Endothelial cell of umbilical vein (primary cell): ENCODE results near the gene ZFYVE28. TPM values are rescaled to one million over a fixed set of nuclear protein-coding genes. Genes with fewer than 3 reads are reported as not detected.

ENCODE experiments used
- BruUV-seq: library from RNA; stranded (reverse); fragments of 400-500 nt; replicated peaks from 2 replicates; lab custom pipeline; 2021; lab: Mats Ljungman, UMichigan
- CTCF ChIA-PET: fragments of 300-600, 350-600 bp; sonication (Branson Sonifier 250); formaldehyde crosslinking; loops from one replicate; lab custom pipeline; 2021; ENCODE audit warnings: antibody characterized with exemption, inconsistent platforms; lab: Charles Lee
- POLR2A ChIA-PET: fragments of 300-600, 350-600 bp; sonication (Branson Sonifier 250); formaldehyde crosslinking; loops from one replicate; lab custom pipeline; 2021; ENCODE audit warnings: antibody characterized with exemption, inconsistent platforms; lab: Charles Lee
- DNase-seq: peaks from one replicate; pipeline ENCODE4 v3.0.0-alpha.2; 2011; ENCODE audit warnings: low read depth, low spot score
- FAIRE-seq: peaks from 2 replicates; lab custom pipeline; 2011; peaks lifted over from hg19 to GRCh38; lab: Jason Lieb, UNC
- H2AFZ ChIP-seq: 2 replicates; pipeline ENCODE4 v1.6.0; 2012; ENCODE audit warnings: low read depth, low read length, control low read depth, inconsistent platforms
- H3K27ac ChIP-seq: 2 replicates; pipeline ENCODE4 v1.5.1; 2011; ENCODE audit warnings: low read depth, mild to moderate bottlenecking, control low read depth, low read length, moderate library complexity; ENCODE audit not compliant: insufficient read depth
- H3K27me3 ChIP-seq, 2 experiments: 2 replicates each; pipeline versions ENCODE4 v1.6.0 to v1.6.1; 2011; ENCODE audit warnings: low read length in 2 of 2, mixed read lengths in 1 of 2; ENCODE audit not compliant: control insufficient read depth in 2 of 2, insufficient read depth in 2 of 2
- H3K36me3 ChIP-seq, 2 experiments: 2 replicates in 1 of 2; 3 replicates in 1 of 2; pipeline ENCODE4 v1.5.1; 2011; ENCODE audit warnings: low read length in 2 of 2, mild to moderate bottlenecking in 1 of 2, moderate library complexity in 1 of 2; ENCODE audit not compliant: control insufficient read depth in 2 of 2, insufficient read depth in 2 of 2; ENCODE audit errors: extremely low read depth in 1 of 2
- H3K4me1 ChIP-seq: 3 replicates; pipeline ENCODE4 v1.5.1; 2011; ENCODE audit warnings: mild to moderate bottlenecking, low read length; ENCODE audit not compliant: control insufficient read depth, insufficient read depth; ENCODE audit errors: extremely low read depth
- H3K4me2 ChIP-seq: 2 replicates; pipeline ENCODE4 v1.6.1; 2011; ENCODE audit warnings: low read length, control low read depth, mixed read lengths; ENCODE audit not compliant: insufficient read depth
- H3K4me3 ChIP-seq, 3 experiments: fragments of 200-600 bp in 1 of 3; sonication (generic), shearing (Covaris generic) in 1 of 3; replicated peaks in 1 of 3; 2 replicates each; pipeline ENCODE4 v1.5.1; 2011 to 2016; ENCODE audit warnings: control low read depth in 3 of 3, low read length in 3 of 3, mild to moderate bottlenecking in 2 of 3, inconsistent platforms in 1 of 3, low read depth in 1 of 3, moderate library complexity in 1 of 3; ENCODE audit not compliant: insufficient read depth in 1 of 3
- H3K79me2 ChIP-seq: 2 replicates; pipeline ENCODE4 v1.6.0; 2012; ENCODE audit warnings: low read length, inconsistent platforms; ENCODE audit not compliant: control insufficient read depth, insufficient read depth
- H3K9ac ChIP-seq: replicated peaks from 2 replicates; pipeline ENCODE3; 2011; ENCODE audit warnings: low read length, control low read depth; ENCODE audit not compliant: insufficient read depth; ENCODE audit errors: extremely low read depth
- H3K9me1 ChIP-seq: replicated peaks from 3 replicates; pipeline ENCODE4 v1.6.0; 2011; ENCODE audit warnings: mild to moderate bottlenecking, low read length; ENCODE audit not compliant: control insufficient read depth, insufficient read depth; ENCODE audit errors: extremely low read depth
- H3K9me3 ChIP-seq: replicated peaks from 2 replicates; pipeline ENCODE4 v1.5.1; 2012; ENCODE audit warnings: low read length, inconsistent platforms; ENCODE audit not compliant: control insufficient read depth, insufficient read depth
- H4K20me1 ChIP-seq: replicated peaks from 2 replicates; pipeline ENCODE3; 2011; ENCODE audit warnings: mild to moderate bottlenecking, low read length; ENCODE audit not compliant: control insufficient read depth, insufficient read depth; ENCODE audit errors: extremely low read depth
- CTCF ChIP-seq, 2 donors: IDR thresholded peaks; 1 replicate in 1 of 2; 2 replicates in 1 of 2; pipeline ENCODE4 v1.5.1; 2011; ENCODE audit warnings: low read length in 2 of 2, mild to moderate bottlenecking in 2 of 2, moderate library complexity in 2 of 2, control low read depth in 1 of 2, inconsistent platforms in 1 of 2, low read depth in 1 of 2; ENCODE audit not compliant: insufficient read depth in 1 of 2; ENCODE audit errors: extremely low read depth in 1 of 2
- EZH2 ChIP-seq: IDR thresholded peaks from 2 replicates; pipeline ENCODE4 v1.6.1; 2012; ENCODE audit warnings: borderline replicate concordance, low read depth, mild to moderate bottlenecking, moderate library complexity, low read length, inconsistent platforms; ENCODE audit not compliant: severe bottlenecking
- FOS ChIP-seq: IDR thresholded peaks from 2 replicates; pipeline ENCODE4 v1.6.1; 2011; ENCODE audit warnings: mild to moderate bottlenecking, low read length, moderate library complexity, borderline replicate concordance; ENCODE audit not compliant: insufficient read depth
- GATA2 ChIP-seq: IDR thresholded peaks from 2 replicates; pipeline ENCODE4 v1.7.0; 2011; ENCODE audit warnings: low read depth, mild to moderate bottlenecking, moderate library complexity, mixed read lengths, low read length; ENCODE audit not compliant: insufficient read length, insufficient read depth
- JUN ChIP-seq: IDR thresholded peaks from 2 replicates; pipeline ENCODE4 v1.6.1; 2011; ENCODE audit warnings: borderline replicate concordance, low read depth; ENCODE audit not compliant: insufficient read length, insufficient read depth
- MAX ChIP-seq: IDR thresholded peaks from 2 replicates; pipeline ENCODE4 v1.6.1; 2011; ENCODE audit not compliant: insufficient read depth, insufficient read length
- MYC ChIP-seq: IDR thresholded peaks from one replicate; pipeline ENCODE4 v1.6.1; 2011; ENCODE audit warnings: mild to moderate bottlenecking, low read depth, low read length
- POLR2A ChIP-seq: IDR thresholded peaks from 2 replicates; pipeline ENCODE4 v1.6.1; 2012; ENCODE audit warnings: low read depth, mild to moderate bottlenecking, control low read depth, low read length
- POLR2AphosphoS5 ChIP-seq: IDR thresholded peaks from 2 replicates; pipeline ENCODE4 v1.6.1; 2012; ENCODE audit warnings: low read depth, mild to moderate bottlenecking, control low read depth, low read length, moderate library complexity; ENCODE audit not compliant: insufficient read depth
- dilution Hi-C: fragments of 300-500 bp; cut with MboI; formaldehyde crosslinking; loops from one replicate; pipeline ENCODE4 v1.15.0; 2019; ENCODE audit warnings: low sequenced_read_pairs; ENCODE audit not compliant: extremely low pct_ligation_motif_present
- intact Hi-C: fragments of 100-400 bp; cut with micrococcal nuclease; formaldehyde crosslinking; loops from one replicate; pipeline ENCODE4 v1.10.0; 2022
- polyA plus RNA-seq, 4 experiments: library from polyadenylated mRNA; depleted of rRNA in 3 of 4; stranded (reverse) in 3 of 4; unstranded in 1 of 4; fragments of >200 nt; gene quantifications; 2 replicates each; pipeline versions ENCODE4 v1.2.1 to v1.2.3, GENCODE V29; 2011 to 2012; ENCODE audit warnings: missing spikeins in 1 of 4
- total RNA-seq: library from RNA; stranded (reverse); gene quantifications from 2 replicates; pipeline ENCODE4 v1.2.3, GENCODE V29; 2021

The ZFYVE28 gene
- total and polyA plus RNA-seq, 2 donors (not counting 3 experiments of a cell fraction or from before 2014, with no cell fraction given) = 5.8 to 7.1 TPM

DNA sequence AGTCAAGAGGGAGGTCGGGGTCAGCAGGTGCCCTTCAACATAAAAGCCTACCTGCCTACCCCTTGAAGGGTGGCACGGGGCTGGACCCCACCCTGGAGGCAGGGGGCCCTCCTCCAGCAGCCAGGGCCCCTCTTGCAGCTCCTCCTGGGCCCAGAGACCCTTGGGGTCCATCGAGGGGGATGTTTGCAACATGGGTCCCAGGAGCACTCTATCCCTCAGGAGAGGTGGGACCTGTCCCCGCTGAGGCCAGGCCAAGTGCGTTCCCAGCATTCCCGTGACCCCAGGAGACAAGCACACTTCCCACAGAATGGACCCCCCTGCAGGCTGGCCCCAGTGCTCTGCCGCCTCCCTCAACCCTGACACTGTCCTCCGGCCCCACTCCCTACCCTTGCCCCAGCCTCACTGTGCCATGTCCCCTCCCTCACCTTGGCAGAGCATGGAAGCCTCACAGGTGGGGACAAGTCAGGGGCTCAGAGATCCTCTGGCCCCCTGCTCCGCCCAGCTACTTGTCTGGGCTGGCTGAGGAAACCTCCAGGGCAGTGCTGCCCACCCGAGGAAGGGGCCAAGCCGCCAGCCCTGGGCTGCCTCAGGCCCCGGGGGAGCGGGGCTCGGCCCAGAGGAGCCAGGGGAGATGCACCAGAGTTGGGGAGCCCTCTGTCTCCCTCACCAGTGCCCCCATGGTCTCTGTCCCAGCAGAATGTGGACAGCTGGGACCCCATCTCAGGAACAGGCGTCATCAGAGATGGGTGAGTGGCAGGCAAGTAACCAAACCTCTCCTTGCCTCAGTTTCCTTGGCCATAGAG lies 158.7 kb downstream of the ZFYVE28 start:
- Histone ChIP-seq H3K9me3 (no peaks in the 10 kb centered on the region), H3K36me3 (peaks cover 0 to 22% of the 10 kb centered on the region in 2 experiments), H3K4me2 (peak overlapping the region; percentile 75), H3K4me1 (peaks cover 26% of the 10 kb centered on the region), H3K27me3 (no peaks in the 10 kb centered on the region), H3K27ac (no peak overlapping the region), H2AFZ (no peak overlapping the region), H3K9ac (no peak overlapping the region), H3K79me2 (peaks cover 15% of the 10 kb centered on the region), H3K4me3 (no peak overlapping the region), H4K20me1 (no peaks in the 10 kb centered on the region), H3K9me1 (no peaks in the 10 kb centered on the region)
- ChIA-PET POLR2A (no interaction called here), CTCF (interaction anchor here (1.3 kb wide), 1 partner anchor 40 kb away, joined by 3 read pairs; no protein-coding TSS in a partner anchor)
- intact Hi-C loops = no loop called here
- TF ChIP-seq GATA2 = no peak
- no peak for TF ChIP-seq MYC
- TF ChIP-seq FOS = no peak
- TF ChIP-seq JUN = no peak
- FAIRE-seq = no peak
- DNase-seq = no peak
- no TSS peak for BruUV-seq
- dilution Hi-C loops = no loop called here

GRCh38 chr4:2259036-2259540 lies 159.4 kb downstream of the ZFYVE28 start:
- Histone ChIP-seq H3K27me3 (no peaks in the 10 kb centered on the region), H3K27ac (no peak overlapping the region), H3K9me1 (no peaks in the 10 kb centered on the region), H4K20me1 (no peaks in the 10 kb centered on the region), H3K9ac (no peak overlapping the region), H3K4me1 (peaks cover 26% of the 10 kb centered on the region), H3K79me2 (peaks cover 15% of the 10 kb centered on the region), H3K4me3 (no peak overlapping the region), H3K36me3 (peaks cover 0 to 25% of the 10 kb centered on the region in 2 experiments), H3K9me3 (no peaks in the 10 kb centered on the region), H2AFZ (no peak overlapping the region), H3K4me2 (no peak overlapping the region)
- POLR2A ChIA-PET = no interaction called here
- DNase-seq = no peak
- intact Hi-C loops (no loop called here), dilution Hi-C loops (no loop called here)
- TF ChIP-seq MYC (no peak), MAX (no peak), JUN (no peak), GATA2 (no peak), FOS (no peak), POLR2A (no peak), EZH2 (no peak), CTCF (IDR thresholded peaks at IDR 0.05; ENCODE audit: extremely low read depth in 1 of 2, insufficient read depth in 1 of 2, low read depth in 1 of 2, low read length in 2 of 2) (no peak), POLR2AphosphoS5 (no peak)
- CTCF ChIA-PET = no interaction called here
- FAIRE-seq = no peak
- BruUV-seq = no TSS peak
